Keratinocyte (primary cell): ENCODE data around the gene SLC43A1. TPM values are rescaled to one million over a fixed set of nuclear protein-coding genes. Genes with fewer than 3 reads are reported as not detected.

Source experiments
- DNase-seq: peaks from one replicate; pipeline ENCODE4 v3.0.0-alpha.2; 2011; ENCODE audit warnings: low read depth, missing footprints, low spot score
- FAIRE-seq: peaks from 2 replicates; lab custom pipeline; 2011; peaks lifted over from hg19 to GRCh38; lab: Jason Lieb, UNC
- H2AFZ ChIP-seq: 2 replicates; pipeline ENCODE4 v1.6.0; 2012; ENCODE audit warnings: low read length, control low read depth, inconsistent platforms; ENCODE audit not compliant: control insufficient read depth
- H3K27ac ChIP-seq: 2 replicates; pipeline ENCODE4 v1.5.1; 2011; ENCODE audit warnings: low read length; ENCODE audit not compliant: control insufficient read depth, insufficient read depth
- H3K27me3 ChIP-seq: 3 replicates; pipeline ENCODE4 v1.6.0; 2011; ENCODE audit warnings: low read length; ENCODE audit not compliant: control insufficient read depth, insufficient read depth; ENCODE audit errors: extremely low read depth
- H3K36me3 ChIP-seq, 2 experiments: 2 replicates in 1 of 2; 3 replicates in 1 of 2; pipeline ENCODE4 v1.5.1; 2011; ENCODE audit warnings: low read length in 2 of 2, mild to moderate bottlenecking in 1 of 2; ENCODE audit not compliant: control insufficient read depth in 2 of 2, insufficient read depth in 2 of 2; ENCODE audit errors: extremely low read depth in 1 of 2
- H3K4me1 ChIP-seq: 3 replicates; pipeline ENCODE4 v1.5.1; 2011; ENCODE audit warnings: low read length; ENCODE audit not compliant: control insufficient read depth, insufficient read depth; ENCODE audit errors: extremely low read depth
- H3K4me2 ChIP-seq: 3 replicates; pipeline ENCODE4 v1.6.0; 2011; ENCODE audit warnings: low read depth, low read length; ENCODE audit not compliant: control insufficient read depth, insufficient read depth; ENCODE audit errors: extremely low read depth
- H3K4me3 ChIP-seq, 3 experiments: fragments of 200-600 bp in 1 of 3; sonication (generic) in 1 of 3; 2 replicates in 2 of 3; 3 replicates in 1 of 3; pipeline ENCODE4 v1.5.1; 2011 to 2016; ENCODE audit warnings: low read length in 3 of 3, mild to moderate bottlenecking in 3 of 3, control low read depth in 2 of 3, inconsistent platforms in 1 of 3, low read depth in 1 of 3, mixed read lengths in 1 of 3, mixed run types in 1 of 3, moderate library complexity in 1 of 3; ENCODE audit not compliant: control insufficient read depth in 2 of 3, insufficient read depth in 2 of 3; ENCODE audit errors: extremely low read depth in 1 of 3
- H3K79me2 ChIP-seq: 2 replicates; pipeline ENCODE4 v1.6.0; 2012; ENCODE audit warnings: low read length; ENCODE audit not compliant: control insufficient read depth, insufficient read depth
- H3K9ac ChIP-seq: 3 replicates; pipeline ENCODE4 v1.6.0; 2011; ENCODE audit warnings: low read length; ENCODE audit not compliant: control insufficient read depth, insufficient read depth; ENCODE audit errors: extremely low read depth
- H3K9me1 ChIP-seq: 3 replicates; pipeline ENCODE4 v1.6.0; 2011; ENCODE audit warnings: low read length; ENCODE audit not compliant: control insufficient read depth, insufficient read depth; ENCODE audit errors: extremely low read depth
- H3K9me3 ChIP-seq: 2 replicates; pipeline ENCODE4 v1.5.1; 2012; ENCODE audit warnings: low read depth, low read length; ENCODE audit not compliant: control insufficient read depth
- H4K20me1 ChIP-seq: 3 replicates; pipeline ENCODE4 v1.6.0; 2011; ENCODE audit warnings: low read length; ENCODE audit not compliant: control insufficient read depth, insufficient read depth; ENCODE audit errors: extremely low read depth
- EZH2 ChIP-seq: IDR thresholded peaks from one replicate; pipeline ENCODE4 v1.6.1; 2012; ENCODE audit warnings: inconsistent platforms, mild to moderate bottlenecking, low read length, moderate library complexity
- dilution Hi-C: fragments of 300-500 bp; cut with MboI; formaldehyde crosslinking; loops from one replicate; pipeline ENCODE4 v1.7.0; 2020; ENCODE audit warnings: low sequenced_read_pairs; ENCODE audit not compliant: extremely low pct_ligation_motif_present
- polyA plus RNA-seq, 5 experiments: library from polyadenylated mRNA; depleted of rRNA in 3 of 5; stranded (reverse) in 3 of 5; stranded (forward) in 1 of 5; unstranded in 1 of 5; fragments of >200 nt; gene quantifications; 1 replicate in 1 of 5; 2 replicates in 3 of 5; 3 replicates in 1 of 5; pipeline versions ENCODE4 v1.2.1 to v1.2.3, GENCODE V29; 2011 to 2012; ENCODE audit warnings: missing spikeins in 2 of 5, low read depth in 1 of 5, low replicate concordance in 1 of 5
- TF ChIP-seq, protein P1 (sequence below), 3 experiments: IDR thresholded peaks in 1 of 3; conservative IDR thresholded peaks in 1 of 3; optimal IDR thresholded peaks in 1 of 3; 2 replicates in 2 of 3; 3 replicates in 1 of 3; pipeline versions ENCODE3 to v1.5.1; 2011; ENCODE audit warnings: low read length in 3 of 3, mild to moderate bottlenecking in 3 of 3, moderate library complexity in 2 of 3, control low read depth in 1 of 3, inconsistent platforms in 1 of 3; ENCODE audit not compliant: insufficient read depth in 2 of 3; ENCODE audit errors: extremely low read depth in 1 of 3

The SLC43A1 gene
- polyA plus RNA-seq, 1 donor (not counting 4 experiments of a cell fraction or from before 2014, with no cell fraction given): 0.75 TPM

DNA sequence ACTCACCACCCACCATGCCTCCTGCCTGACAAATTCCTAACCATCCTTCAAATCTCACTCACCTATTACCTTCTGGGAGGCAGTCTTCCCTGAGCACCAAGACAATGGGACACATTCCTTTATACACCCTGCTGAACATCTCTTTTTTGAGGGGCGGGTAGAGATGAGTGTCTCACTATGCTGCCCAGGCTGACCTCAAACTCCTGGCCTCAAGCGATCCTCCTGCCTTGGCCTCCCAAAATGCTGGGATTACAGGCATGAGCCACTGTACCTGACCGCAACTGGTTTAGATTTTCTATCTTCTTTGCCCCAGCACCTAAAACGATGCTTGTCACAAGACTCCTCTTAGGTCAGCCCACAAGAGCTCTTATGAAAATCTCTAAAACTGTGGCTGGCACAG, 7.9 kb upstream of the SLC43A1 start:
- TF ChIP-seq EZH2: no peak
- TF ChIP-seq, protein P1, sequence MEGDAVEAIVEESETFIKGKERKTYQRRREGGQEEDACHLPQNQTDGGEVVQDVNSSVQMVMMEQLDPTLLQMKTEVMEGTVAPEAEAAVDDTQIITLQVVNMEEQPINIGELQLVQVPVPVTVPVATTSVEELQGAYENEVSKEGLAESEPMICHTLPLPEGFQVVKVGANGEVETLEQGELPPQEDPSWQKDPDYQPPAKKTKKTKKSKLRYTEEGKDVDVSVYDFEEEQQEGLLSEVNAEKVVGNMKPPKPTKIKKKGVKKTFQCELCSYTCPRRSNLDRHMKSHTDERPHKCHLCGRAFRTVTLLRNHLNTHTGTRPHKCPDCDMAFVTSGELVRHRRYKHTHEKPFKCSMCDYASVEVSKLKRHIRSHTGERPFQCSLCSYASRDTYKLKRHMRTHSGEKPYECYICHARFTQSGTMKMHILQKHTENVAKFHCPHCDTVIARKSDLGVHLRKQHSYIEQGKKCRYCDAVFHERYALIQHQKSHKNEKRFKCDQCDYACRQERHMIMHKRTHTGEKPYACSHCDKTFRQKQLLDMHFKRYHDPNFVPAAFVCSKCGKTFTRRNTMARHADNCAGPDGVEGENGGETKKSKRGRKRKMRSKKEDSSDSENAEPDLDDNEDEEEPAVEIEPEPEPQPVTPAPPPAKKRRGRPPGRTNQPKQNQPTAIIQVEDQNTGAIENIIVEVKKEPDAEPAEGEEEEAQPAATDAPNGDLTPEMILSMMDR (optimal IDR thresholded peaks at IDR 0.05 in 1 of 3, IDR thresholded peaks at IDR 0.05 in 1 of 3, conservative IDR thresholded peaks at IDR 0.05 in 1 of 3; ENCODE audit: extremely low read depth in 1 of 3, insufficient read depth in 2 of 3, low read length in 3 of 3): no peak
- Histone ChIP-seq H4K20me1 (no peaks in the 10 kb centered on the region), H3K9me1 (no peaks in the 10 kb centered on the region), H3K4me3 (no peak overlapping the region), H3K4me1 (no peaks in the 10 kb centered on the region), H3K79me2 (peaks cover under 1% of the 10 kb centered on the region), H2AFZ (no peak overlapping the region), H3K4me2 (no peak overlapping the region), H3K9me3 (no peaks in the 10 kb centered on the region), H3K27me3 (no peaks in the 10 kb centered on the region), H3K36me3 (peaks cover under 1 to 1% of the 10 kb centered on the region in 2 experiments), H3K27ac (no peak overlapping the region), H3K9ac (no peak overlapping the region)
- DNase-seq (no peak), FAIRE-seq (no peak)
- dilution Hi-C loops: no loop called here

DNA sequence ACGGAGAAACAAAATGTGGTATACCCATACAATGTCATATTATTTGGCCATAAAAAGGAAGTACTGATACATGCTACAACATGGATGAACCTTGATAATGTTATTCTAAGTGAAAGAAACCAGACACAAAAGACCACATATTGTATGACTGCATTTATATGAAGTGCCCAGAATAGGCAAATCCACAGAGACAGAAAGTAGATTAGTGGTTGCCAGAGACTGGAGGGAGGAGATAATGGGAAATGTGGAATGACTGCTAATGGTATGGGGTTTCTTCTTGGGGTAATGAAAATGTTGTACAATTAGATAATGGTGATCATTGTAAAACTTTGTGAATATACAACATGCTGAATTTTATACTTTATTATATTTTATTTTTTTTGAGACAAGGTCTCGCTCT, 5.6 kb upstream of the SLC43A1 start:
- Histone ChIP-seq H3K4me2 (no peak overlapping the region), H3K79me2 (no peaks in the 10 kb centered on the region), H4K20me1 (no peaks in the 10 kb centered on the region), H3K4me1 (no peaks in the 10 kb centered on the region), H3K27ac (no peak overlapping the region), H3K4me3 (no peak overlapping the region), H3K36me3 (no peaks in the 10 kb centered on the region), H2AFZ (no peak overlapping the region), H3K9ac (no peak overlapping the region), H3K27me3 (no peaks in the 10 kb centered on the region), H3K9me1 (no peaks in the 10 kb centered on the region), H3K9me3 (no peaks in the 10 kb centered on the region)
- no peak for DNase-seq
- dilution Hi-C loops: no loop called here
- TF ChIP-seq, protein P1 (optimal IDR thresholded peaks at IDR 0.05 in 1 of 3, IDR thresholded peaks at IDR 0.05 in 1 of 3, conservative IDR thresholded peaks at IDR 0.05 in 1 of 3; ENCODE audit: extremely low read depth in 1 of 3, insufficient read depth in 2 of 3, low read length in 3 of 3): no peak
- TF ChIP-seq EZH2: no peak
- FAIRE-seq: no peak
